ENCODE data around the gene C2CD5. TPM values are rescaled to one million over a fixed set of nuclear protein-coding genes. Genes with fewer than 3 reads are reported as not detected.
A peak's percentile ranks its signal among the peaks of the same experiment; 100 is the strongest.

C2CD5 gene
- total RNA-seq, 1 experiment from 2014 or later = 28.8 TPM

- H3K9me3 Mint-ChIP-seq (ENCODE audit: low read depth, unreplicated experiment) = no peaks in the 10 kb centered on the region
- TF ChIP-seq, protein P1, sequence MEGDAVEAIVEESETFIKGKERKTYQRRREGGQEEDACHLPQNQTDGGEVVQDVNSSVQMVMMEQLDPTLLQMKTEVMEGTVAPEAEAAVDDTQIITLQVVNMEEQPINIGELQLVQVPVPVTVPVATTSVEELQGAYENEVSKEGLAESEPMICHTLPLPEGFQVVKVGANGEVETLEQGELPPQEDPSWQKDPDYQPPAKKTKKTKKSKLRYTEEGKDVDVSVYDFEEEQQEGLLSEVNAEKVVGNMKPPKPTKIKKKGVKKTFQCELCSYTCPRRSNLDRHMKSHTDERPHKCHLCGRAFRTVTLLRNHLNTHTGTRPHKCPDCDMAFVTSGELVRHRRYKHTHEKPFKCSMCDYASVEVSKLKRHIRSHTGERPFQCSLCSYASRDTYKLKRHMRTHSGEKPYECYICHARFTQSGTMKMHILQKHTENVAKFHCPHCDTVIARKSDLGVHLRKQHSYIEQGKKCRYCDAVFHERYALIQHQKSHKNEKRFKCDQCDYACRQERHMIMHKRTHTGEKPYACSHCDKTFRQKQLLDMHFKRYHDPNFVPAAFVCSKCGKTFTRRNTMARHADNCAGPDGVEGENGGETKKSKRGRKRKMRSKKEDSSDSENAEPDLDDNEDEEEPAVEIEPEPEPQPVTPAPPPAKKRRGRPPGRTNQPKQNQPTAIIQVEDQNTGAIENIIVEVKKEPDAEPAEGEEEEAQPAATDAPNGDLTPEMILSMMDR (IDR thresholded peaks at IDR 0.05; ENCODE audit: unreplicated experiment) = no peak
- BruUV-seq (replicated peaks) = no TSS peak
Measured at GRCh38 chr12:22414742-22415141, 129.6 kb downstream of the C2CD5 start.

DNA sequence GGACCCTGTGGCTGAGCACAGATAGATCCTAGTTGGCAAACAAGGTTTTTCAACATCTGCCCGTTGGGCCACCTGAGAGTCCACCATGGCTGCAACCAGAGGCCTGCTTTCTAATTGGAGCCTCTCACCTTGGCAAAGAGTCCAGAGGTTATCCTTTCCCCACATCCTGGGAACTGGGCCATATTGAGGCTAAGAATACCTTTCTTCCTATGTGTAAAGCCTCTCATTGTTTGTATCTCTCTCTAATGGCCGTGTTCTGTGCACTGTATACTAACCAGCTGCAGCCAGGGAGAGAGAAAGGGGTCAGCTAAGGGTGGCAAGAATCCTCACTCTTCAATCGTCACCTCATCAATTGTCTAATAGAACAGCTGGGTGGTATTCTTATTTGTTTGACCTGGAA lies 130.8 kb downstream of the C2CD5 start:
- CTCF ChIA-PET = interaction anchor here (0.7 kb wide), 1 partner anchor 888 kb away, joined by 7 read pairs; the partner anchor contains the start of gene SPX
- no peaks in the 10 kb centered on the region for H3K9me3 Mint-ChIP-seq (ENCODE audit: low read depth, unreplicated experiment)
- no peak overlapping the region for H3K4me3 Mint-ChIP-seq (ENCODE audit: low read depth, unreplicated experiment)
- intact Hi-C loops (cut with micrococcal nuclease; ENCODE audit: unreplicated experiment) = no loop called here
- no TSS peak for BruUV-seq (replicated peaks)
- TF ChIP-seq, protein P1 (IDR thresholded peaks at IDR 0.05; ENCODE audit: unreplicated experiment) = no peak
- DNase-seq = no peak
- peaks cover 29% of the 10 kb centered on the region for H3K4me1 Mint-ChIP-seq (ENCODE audit: low read depth, unreplicated experiment)
- H3K27ac Mint-ChIP-seq (ENCODE audit: unreplicated experiment) = no peak overlapping the region
- no peaks in the 10 kb centered on the region for H3K27me3 Mint-ChIP-seq (ENCODE audit: unreplicated experiment)
- no peaks in the 10 kb centered on the region for H3K36me3 Mint-ChIP-seq (ENCODE audit: insufficient read depth, unreplicated experiment)

More at GRCh38 chr12:22414742-22415141, 129.6 kb downstream of the C2CD5 start:
- H3K36me3 Mint-ChIP-seq (ENCODE audit: insufficient read depth, unreplicated experiment) = no peaks in the 10 kb centered on the region
- H3K27me3 Mint-ChIP-seq (ENCODE audit: unreplicated experiment) = no peaks in the 10 kb centered on the region
- H3K4me3 Mint-ChIP-seq (ENCODE audit: low read depth, unreplicated experiment) = no peak overlapping the region
- peaks cover 23% of the 10 kb centered on the region for H3K4me1 Mint-ChIP-seq (ENCODE audit: low read depth, unreplicated experiment)
- DNase-seq = no peak
- CTCF ChIA-PET = no interaction called here
- intact Hi-C loops (cut with micrococcal nuclease; ENCODE audit: unreplicated experiment) = no loop called here
- no peak overlapping the region for H3K27ac Mint-ChIP-seq (ENCODE audit: unreplicated experiment)

DNA sequence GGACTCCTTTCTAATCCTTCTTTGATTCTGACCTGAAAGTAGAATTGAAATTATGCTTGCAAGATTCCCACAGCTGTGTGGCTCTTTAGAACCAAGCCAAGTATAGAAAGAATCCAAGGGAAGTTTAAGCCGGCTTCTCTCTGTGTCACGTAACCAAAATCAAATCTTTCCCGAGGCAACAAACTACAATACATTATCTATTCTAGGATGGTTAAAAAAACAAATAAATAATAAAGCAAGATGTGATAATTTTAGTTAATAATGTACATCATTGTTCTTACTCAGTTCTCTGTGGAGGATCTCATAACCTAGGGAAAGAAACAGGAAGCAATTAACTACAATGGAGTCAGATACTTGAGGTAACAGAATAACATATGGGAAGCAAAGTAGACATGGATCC lies 131.8 kb downstream of the C2CD5 start:
- Mint-ChIP-seq H3K4me1 (ENCODE audit: low read depth, unreplicated experiment) (peaks cover 32% of the 10 kb centered on the region), H3K9me3 (ENCODE audit: low read depth, unreplicated experiment) (no peaks in the 10 kb centered on the region), H3K36me3 (ENCODE audit: insufficient read depth, unreplicated experiment) (no peaks in the 10 kb centered on the region), H3K27ac (ENCODE audit: unreplicated experiment) (no peak overlapping the region), H3K27me3 (ENCODE audit: unreplicated experiment) (no peaks in the 10 kb centered on the region), H3K4me3 (ENCODE audit: low read depth, unreplicated experiment) (no peak overlapping the region)
- CTCF ChIA-PET = no interaction called here
- intact Hi-C loops (cut with micrococcal nuclease; ENCODE audit: unreplicated experiment) = no loop called here
- BruUV-seq (replicated peaks) = no TSS peak
- no peak for DNase-seq
- TF ChIP-seq, protein P1 (IDR thresholded peaks at IDR 0.05; ENCODE audit: unreplicated experiment) = no peak

GRCh38 chr12:22410486-22410885 lies 133.9 kb downstream of the C2CD5 start:
- intact Hi-C loops (cut with micrococcal nuclease; ENCODE audit: unreplicated experiment) = no loop called here
- Mint-ChIP-seq H3K4me3 (ENCODE audit: low read depth, unreplicated experiment) (no peak overlapping the region), H3K4me1 (ENCODE audit: low read depth, unreplicated experiment) (peaks cover 26% of the 10 kb centered on the region), H3K27me3 (ENCODE audit: unreplicated experiment) (no peaks in the 10 kb centered on the region), H3K27ac (ENCODE audit: unreplicated experiment) (peak overlapping the region; percentile 67), H3K9me3 (ENCODE audit: low read depth, unreplicated experiment) (no peaks in the 10 kb centered on the region), H3K36me3 (ENCODE audit: insufficient read depth, unreplicated experiment) (no peaks in the 10 kb centered on the region)
- peak; percentile 11 for DNase-seq
- CTCF ChIA-PET = interaction anchor here (0.6 kb wide), 1 partner anchor 650 kb away, joined by 4 read pairs; no protein-coding TSS in a partner anchor
- no TSS peak for BruUV-seq (replicated peaks)
- TF ChIP-seq, protein P1 (IDR thresholded peaks at IDR 0.05; ENCODE audit: unreplicated experiment) = no peak

Data from Calu3 (cell line).